ENCODE results near the gene KIF12. TPM values are rescaled to one million over a fixed set of nuclear protein-coding genes. Genes with fewer than 3 reads are reported as not detected.

The KIF12 gene
- total RNA-seq, 1 donor from 2014 or later, result 4.8 TPM

- no peak overlapping the region for H3K4me3 ChIP-seq
- DNase-seq, result no peak
- TF ChIP-seq CTCF (IDR thresholded peaks at IDR 0.05), result no peak
- no peaks in the 10 kb centered on the region for H3K27me3 ChIP-seq (ENCODE audit: low read depth)
- H3K27ac ChIP-seq, result no peak overlapping the region
- peaks cover 32% of the 10 kb centered on the region for H3K4me1 ChIP-seq
- no peaks in the 10 kb centered on the region for H3K36me3 ChIP-seq
- no peaks in the 10 kb centered on the region for H3K9me3 ChIP-seq
- no peak for ATAC-seq
- intact Hi-C loops (cut with DNase I), result no loop called here
These were observed 22.6 kb downstream of the KIF12 start for GRCh38 chr9:114076237-114077161.

GRCh38 chr9:114075602-114076001, 23.5 kb downstream of the KIF12 start:
- Histone ChIP-seq H3K4me3 (no peak overlapping the region), H3K36me3 (no peaks in the 10 kb centered on the region), H3K9me3 (no peaks in the 10 kb centered on the region), H3K27ac (no peak overlapping the region), H3K4me1 (peaks cover 28% of the 10 kb centered on the region), H3K27me3 (ENCODE audit: low read depth) (no peaks in the 10 kb centered on the region)
- intact Hi-C loops (cut with DNase I), result no loop called here
- DNase-seq (no peak), ATAC-seq (no peak)
- TF ChIP-seq CTCF (IDR thresholded peaks at IDR 0.05), result no peak

GRCh38 chr9:114072184-114073140, 26.6 kb downstream of the KIF12 start:
- DNase-seq (no peak), ATAC-seq (peak; percentile 60 to 69)
- Histone ChIP-seq H3K9me3 (no peaks in the 10 kb centered on the region), H3K36me3 (no peaks in the 10 kb centered on the region), H3K4me1 (peaks cover 12% of the 10 kb centered on the region), H3K27ac (no peak overlapping the region), H3K4me3 (no peak overlapping the region), H3K27me3 (ENCODE audit: low read depth) (no peaks in the 10 kb centered on the region)
- intact Hi-C loops (cut with DNase I), result no loop called here
- no peak for TF ChIP-seq CTCF (IDR thresholded peaks at IDR 0.05)

GRCh38 chr9:114071197-114071795, 27.8 kb downstream of the KIF12 start:
- peaks cover 12% of the 10 kb centered on the region for H3K4me1 ChIP-seq
- H3K9me3 ChIP-seq, result no peaks in the 10 kb centered on the region
- TF ChIP-seq CTCF (IDR thresholded peaks at IDR 0.05), result no peak
- intact Hi-C loops (cut with DNase I), result no loop called here
- no peaks in the 10 kb centered on the region for H3K27me3 ChIP-seq (ENCODE audit: low read depth)
- no peak overlapping the region for H3K4me3 ChIP-seq
- DNase-seq (no peak), ATAC-seq (peak in 1 of 2 donors; percentile 5)
- H3K27ac ChIP-seq, result no peak overlapping the region
- H3K36me3 ChIP-seq, result no peaks in the 10 kb centered on the region

Measured in lower lobe of right lung (tissue), 2 donors.